CD4-positive, alpha-beta T cell treated with Interleukin-6 at 100 ng/mL for 8 hours (primary cell): ENCODE measurements around the gene VEGFA.
A peak's percentile ranks its signal among the peaks of the same experiment; 100 is the strongest.

Experiments
- DNase-seq: peaks from one replicate; pipeline ENCODE4 v3.0.0-alpha.2; 2020; ENCODE audit warnings: mixed read lengths, low spot score

Gene VEGFA

GRCh38 chr6:43772681-43773049, 2.7 kb downstream of the VEGFA start:
- DNase-seq = no peak

DNA sequence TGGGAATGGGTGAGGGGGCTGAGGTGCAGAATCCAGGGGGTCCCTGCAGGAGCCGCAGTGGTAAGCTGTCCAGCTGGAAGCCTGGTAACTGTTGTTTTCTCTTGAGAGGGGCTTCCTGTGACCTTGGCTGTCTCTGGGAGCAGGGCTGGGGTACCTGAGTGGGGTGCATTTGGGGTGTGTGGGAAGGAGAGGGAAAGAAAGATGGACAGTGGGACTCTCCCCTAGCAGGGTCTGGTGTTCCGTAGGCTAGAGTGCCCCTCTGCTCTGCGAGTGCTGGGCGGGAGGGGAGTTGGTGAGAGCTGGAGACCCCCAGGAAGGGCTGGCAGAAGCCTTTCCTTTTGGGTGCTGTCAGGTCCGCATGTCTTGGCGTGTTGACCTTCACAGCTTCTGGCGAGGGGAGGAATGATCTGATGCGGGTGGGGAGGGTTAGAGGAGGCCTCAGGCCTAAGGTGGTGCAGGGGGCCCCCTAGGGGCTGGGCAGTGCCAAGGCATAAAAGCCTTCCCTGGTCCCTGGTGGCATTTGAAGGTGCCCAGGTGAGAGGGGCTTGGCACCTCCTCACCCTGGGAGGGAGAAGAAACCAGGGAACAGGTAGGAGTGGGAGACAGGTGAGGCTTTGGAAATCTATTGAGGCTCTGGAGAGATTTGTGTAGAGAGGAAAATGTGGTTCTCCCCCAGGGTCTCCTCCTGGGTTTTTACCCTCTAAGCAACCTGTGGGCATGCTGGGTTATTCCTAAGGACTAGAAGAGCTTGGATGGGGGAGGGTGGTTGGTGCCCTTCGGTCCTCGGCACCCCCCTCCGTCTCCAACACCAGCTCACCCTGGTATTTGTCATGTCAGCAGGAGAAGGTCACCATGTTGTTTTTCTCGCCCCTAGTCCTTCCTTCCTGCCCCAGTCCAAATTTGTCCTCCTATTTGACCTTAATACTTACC, 3.3 kb downstream of the VEGFA start:
- DNase-seq = peak; percentile 14

DNA sequence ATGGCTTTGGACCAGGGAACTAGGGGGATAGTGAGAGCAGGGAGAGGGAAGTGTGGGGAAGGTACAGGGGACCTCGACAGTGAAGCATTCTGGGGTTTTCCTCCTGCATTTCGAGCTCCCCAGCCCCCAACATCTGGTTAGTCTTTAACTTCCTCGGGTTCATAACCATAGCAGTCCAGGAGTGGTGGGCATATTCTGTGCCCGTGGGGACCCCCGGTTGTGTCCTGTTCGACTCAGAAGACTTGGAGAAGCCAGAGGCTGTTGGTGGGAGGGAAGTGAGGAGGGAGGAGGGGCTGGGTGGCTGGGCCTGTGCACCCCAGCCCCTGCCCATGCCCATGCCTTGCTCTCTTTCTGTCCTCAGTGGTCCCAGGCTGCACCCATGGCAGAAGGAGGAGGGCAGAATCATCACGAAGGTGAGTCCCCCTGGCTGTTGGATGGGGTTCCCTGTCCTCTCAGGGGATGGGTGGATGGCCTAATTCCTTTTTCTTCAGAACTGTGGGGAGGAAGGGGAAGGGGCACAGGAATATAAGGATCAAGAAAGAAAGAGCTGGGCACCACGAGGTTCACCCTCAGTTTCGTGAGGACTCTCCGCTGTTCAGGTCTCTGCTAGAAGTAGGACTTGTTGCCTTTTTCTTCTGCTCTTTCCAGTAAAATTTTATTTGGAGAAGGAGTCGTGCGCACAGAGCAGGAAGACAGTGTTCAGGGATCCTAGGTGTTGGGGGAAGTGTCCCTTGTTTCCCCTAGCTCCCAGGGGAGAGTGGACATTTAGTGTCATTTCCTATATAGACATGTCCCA, 4.2 kb downstream of the VEGFA start:
- DNase-seq = no peak

- DNase-seq = peak; percentile 43
Measured at GRCh38 chr6:43774776-43775534, 4.9 kb downstream of the VEGFA start.

DNA sequence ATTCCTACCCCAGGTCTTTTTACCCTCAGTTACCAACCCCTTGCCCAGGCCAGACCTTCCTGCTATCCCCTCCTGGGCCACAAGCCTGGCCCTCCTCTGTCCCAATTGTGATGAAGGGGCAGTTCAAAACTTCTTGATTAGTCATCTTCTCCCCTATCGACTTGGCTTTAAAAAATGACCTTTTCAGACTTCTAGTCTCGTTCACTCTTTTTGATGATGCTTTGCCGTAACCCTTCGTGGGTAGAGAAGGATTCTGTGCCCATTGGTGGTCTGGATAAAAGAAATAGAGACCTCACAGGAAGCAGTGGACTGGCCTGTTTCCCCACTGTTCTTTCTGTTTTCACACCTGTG, 5.5 kb downstream of the VEGFA start:
- no peak for DNase-seq

DNA sequence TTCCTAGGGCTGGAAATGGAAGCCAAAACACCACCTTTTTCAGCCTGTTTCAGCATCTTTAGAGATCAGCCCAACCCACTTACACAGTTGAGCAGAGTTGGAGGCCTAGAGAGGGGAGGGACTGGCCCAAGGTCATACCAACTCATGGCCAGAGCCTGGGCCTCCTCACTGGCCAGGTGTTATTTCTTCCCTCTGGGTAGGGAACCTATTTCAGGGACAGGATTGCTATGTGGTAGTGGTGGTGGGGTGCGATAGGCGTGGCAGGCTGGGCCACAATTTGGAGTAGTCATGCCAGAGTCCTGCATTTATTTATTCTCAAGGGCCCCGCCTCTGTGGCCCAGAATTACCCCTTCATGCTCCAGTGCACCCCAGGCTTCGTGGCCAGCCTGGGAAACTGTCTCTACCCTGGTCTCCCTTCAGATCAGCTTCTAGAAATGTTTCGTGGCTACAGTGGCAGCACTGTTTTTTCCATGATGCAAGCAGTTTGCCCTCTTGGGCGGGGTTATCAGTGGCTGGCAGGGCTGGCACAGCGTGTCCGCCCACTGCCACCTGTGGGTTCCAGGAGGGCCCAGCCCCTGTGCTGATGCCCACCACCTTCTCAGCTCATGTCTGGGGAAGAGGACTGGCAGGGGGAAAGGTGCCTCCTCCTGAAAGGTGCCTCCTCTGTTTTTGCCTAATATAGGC, 6.2 kb downstream of the VEGFA start:
- no peak for DNase-seq

GRCh38 chr6:43776799-43777776, 7.1 kb downstream of the VEGFA start:
- DNase-seq = no peak

DNA sequence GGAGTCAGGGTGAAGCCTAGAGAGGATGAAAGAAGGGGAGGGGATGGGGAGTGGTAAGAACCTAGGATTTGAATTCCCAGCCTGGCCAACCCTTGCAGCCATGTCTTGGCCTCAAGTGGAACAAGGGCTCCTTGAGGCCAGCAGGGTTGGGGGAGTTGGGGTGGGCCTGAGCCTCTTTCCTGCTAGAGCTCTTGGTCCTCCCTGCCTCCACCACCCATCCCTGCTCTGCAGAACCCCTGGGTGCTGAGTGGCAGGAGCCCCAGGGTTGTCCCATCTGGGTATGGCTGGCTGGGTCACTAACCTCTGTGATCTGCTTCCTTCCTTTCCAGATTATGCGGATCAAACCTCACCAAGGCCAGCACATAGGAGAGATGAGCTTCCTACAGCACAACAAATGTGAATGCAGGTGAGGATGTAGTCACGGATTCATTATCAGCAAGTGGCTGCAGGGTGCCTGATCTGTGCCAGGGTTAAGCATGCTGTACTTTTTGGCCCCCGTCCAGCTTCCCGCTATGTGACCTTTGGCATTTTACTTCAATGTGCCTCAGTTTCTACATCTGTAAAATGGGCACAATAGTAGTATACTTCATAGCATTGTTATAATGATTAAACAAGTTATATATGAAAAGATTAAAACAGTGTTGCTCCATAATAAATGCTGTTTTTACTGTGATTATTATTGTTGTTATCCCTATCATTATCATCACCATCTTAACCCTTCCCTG, 8.3 kb downstream of the VEGFA start:
- DNase-seq = no peak

DNA sequence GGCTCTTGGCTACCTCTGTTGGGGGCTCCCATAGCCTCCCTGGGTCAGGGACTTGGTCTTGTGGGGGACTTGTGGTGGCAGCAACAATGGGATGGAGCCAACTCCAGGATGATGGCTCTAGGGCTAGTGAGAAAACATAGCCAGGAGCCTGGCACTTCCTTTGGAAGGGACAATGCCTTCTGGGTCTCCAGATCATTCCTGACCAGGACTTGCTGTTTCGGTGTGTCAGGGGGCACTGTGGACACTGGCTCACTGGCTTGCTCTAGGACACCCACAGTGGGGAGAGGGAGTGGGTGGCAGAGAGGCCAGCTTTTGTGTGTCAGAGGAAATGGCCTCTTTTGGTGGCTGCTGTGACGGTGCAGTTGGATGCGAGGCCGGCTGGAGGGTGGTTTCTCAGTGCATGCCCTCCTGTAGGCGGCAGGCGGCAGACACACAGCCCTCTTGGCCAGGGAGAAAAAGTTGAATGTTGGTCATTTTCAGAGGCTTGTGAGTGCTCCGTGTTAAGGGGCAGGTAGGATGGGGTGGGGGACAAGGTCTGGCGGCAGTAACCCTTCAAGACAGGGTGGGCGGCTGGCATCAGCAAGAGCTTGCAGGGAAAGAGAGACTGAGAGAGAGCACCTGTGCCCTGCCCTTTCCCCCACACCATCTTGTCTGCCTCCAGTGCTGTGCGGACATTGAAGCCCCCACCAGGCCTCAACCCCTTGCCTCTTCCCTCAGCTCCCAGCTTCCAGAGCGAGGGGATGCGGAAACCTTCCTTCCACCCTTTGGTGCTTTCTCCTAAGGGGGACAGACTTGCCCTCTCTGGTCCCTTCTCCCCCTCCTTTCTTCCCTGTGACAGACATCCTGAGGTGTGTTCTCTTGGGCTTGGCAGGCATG, 9.2 kb downstream of the VEGFA start:
- DNase-seq = no peak

GRCh38 chr6:43779852-43780236, 9.8 kb downstream of the VEGFA start:
- DNase-seq = no peak

- no peak for DNase-seq
Measured at GRCh38 chr6:43780293-43780692, 10.3 kb downstream of the VEGFA start.

DNA sequence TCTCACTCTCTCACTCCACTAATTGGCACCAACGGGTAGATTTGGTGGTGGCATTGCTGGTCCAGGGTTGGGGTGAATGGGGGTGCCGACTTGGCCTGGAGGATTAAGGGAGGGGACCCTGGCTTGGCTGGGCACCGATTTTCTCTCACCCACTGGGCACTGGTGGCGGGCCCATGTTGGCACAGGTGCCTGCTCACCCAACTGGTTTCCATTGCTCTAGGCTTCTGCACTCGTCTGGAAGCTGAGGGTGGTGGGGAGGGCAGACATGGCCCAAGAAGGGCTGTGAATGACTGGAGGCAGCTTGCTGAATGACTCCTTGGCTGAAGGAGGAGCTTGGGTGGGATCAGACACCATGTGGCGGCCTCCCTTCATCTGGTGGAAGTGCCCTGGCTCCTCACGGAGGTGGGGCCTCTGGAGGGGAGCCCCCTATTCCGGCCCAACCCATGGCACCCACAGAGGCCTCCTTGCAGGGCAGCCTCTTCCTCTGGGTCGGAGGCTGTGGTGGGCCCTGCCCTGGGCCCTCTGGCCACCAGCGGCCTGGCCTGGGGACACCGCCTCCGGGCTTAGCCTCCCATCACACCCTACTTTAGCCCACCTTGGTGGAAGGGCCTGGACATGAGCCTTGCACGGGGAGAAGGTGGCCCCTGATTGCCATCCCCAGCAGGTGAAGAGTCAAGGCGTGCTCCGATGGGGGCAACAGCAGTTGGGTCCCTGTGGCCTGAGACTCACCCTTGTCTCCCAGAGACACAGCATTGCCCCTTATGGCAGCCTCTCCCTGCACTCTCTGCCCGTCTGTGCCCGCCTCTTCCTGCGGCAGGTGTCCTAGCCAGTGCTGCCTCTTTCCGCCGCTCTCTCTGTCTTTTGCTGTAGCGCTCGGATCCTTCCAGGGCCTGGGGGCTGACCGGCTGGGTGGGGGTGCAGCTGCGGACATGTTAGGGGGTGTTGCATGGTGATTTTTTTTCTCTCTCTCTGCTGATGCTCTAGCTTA, 11.2 kb downstream of the VEGFA start:
- no peak for DNase-seq

DNA sequence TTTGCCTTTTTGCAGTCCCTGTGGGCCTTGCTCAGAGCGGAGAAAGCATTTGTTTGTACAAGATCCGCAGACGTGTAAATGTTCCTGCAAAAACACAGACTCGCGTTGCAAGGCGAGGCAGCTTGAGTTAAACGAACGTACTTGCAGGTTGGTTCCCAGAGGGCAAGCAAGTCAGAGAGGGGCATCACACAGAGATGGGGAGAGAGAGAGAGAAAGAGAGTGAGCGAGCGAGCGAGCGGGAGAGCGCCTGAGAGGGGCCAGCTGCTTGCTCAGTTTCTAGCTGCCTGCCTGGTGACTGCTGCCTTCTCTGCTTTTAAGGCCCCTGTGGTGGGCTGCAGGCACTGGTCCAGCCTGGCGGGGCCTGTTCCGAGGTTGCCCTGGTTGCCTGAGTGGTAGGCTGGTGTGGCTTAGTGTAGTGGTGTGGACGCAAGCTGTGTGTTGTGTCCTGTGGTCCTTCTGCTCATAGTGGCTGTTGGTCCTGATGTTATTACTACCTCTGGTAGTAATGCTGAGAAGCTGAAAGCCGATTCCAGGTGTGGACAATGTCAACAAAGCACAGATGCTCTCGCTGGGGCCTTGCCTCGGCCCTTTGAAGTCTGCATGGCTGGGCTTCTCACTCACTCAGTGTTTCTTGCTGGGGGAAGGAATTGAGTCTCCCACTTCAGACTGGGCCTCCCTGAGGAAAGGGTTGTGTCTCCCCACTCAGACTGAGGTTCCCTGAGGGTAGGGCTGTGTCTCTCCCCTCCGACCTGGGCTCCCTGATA, 12.1 kb downstream of the VEGFA start:
- no peak for DNase-seq

DNA sequence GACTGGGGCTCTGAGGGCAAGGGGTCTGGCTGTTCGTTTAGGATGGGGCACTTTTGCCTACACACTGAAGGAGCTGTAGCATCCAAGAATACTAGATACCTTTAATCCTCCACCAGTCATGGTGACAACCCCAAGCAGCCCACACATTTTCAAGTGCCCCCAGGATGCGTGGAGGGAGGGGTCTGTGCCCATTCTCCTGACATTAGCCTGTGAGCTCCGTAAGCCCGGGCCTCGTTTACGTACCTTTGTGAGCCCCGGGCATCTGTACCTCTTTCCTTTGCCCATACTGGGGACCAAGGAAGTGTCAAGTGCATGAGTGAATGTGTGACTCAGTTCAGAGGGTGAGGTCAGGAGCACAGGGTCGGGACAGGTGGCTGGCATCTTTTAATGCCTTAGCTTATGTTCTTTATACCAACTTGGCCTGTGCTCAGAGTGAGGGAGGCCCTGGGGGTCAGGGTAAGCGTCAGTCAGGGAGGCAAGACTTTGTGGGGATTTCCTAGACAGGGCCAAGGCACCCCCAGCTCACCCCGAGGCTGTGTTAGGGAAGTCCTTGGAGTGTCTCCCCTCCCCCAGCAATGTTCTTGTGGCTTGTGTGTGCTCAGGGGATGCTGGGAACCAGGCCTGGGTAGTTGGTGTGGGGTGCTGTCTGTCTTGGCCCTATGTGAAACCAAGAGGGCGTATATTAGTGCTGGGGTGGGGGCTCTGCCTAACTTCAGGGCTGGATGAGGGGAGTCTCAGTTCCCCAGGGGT, 12.9 kb downstream of the VEGFA start:
- DNase-seq = no peak

- no peak for DNase-seq
Measured at GRCh38 chr6:43784049-43784855, 14.2 kb downstream of the VEGFA start.
